HG02759 (cell line): ENCODE data around the gene CENPC.
"Not testable (repeated sequence)": the region's sequence is repeated elsewhere in the genome, so short reads cannot be mapped to it uniquely, and the experiment has no call there.

Experiments used
- ATAC-seq: cut with Tn5 transposase; IDR thresholded peaks from one replicate; pipeline ENCODE4 v1.9.1; 2021; ENCODE audit warnings: mild to moderate bottlenecking, moderate library complexity; ENCODE audit not compliant: unreplicated experiment

The CENPC gene

GRCh38 chr4:67480810-67481209 lies 64.5 kb downstream of the CENPC start:
- ATAC-seq, result no peak

- ATAC-seq, result no peak
Observed at GRCh38 chr4:67475155-67475554, 70.1 kb downstream of the CENPC start.

- ATAC-seq, result no peak
Observed at GRCh38 chr4:67470871-67471270, 74.4 kb downstream of the CENPC start.

- no peak for ATAC-seq
Observed at GRCh38 chr4:67468830-67469229, 76.5 kb downstream of the CENPC start.

- no peak for ATAC-seq
Observed at GRCh38 chr4:67466751-67467150, 78.6 kb downstream of the CENPC start.

GRCh38 chr4:67465763-67466052 lies 79.6 kb downstream of the CENPC start:
- no peak for ATAC-seq

GRCh38 chr4:67465032-67465762 lies 80.1 kb downstream of the CENPC start:
- no peak for ATAC-seq

GRCh38 chr4:67460574-67460973 lies 84.7 kb downstream of the CENPC start:
- no peak for ATAC-seq

GRCh38 chr4:67459164-67459563 lies 86.1 kb downstream of the CENPC start:
- ATAC-seq, result no peak

GRCh38 chr4:67456577-67457196 lies 88.6 kb downstream of the CENPC start:
- ATAC-seq, result no peak

GRCh38 chr4:67452846-67453205 lies 92.5 kb downstream of the CENPC start:
- not testable (repeated sequence) for ATAC-seq

GRCh38 chr4:67452100-67452845 lies 93.0 kb downstream of the CENPC start:
- ATAC-seq, result no peak

- ATAC-seq, result no peak
Observed at GRCh38 chr4:67451464-67451863, 93.8 kb downstream of the CENPC start.

GRCh38 chr4:67448621-67449020 lies 96.7 kb downstream of the CENPC start:
- ATAC-seq, result no peak

- ATAC-seq, result no peak
Observed at GRCh38 chr4:67447873-67448272, 97.4 kb downstream of the CENPC start.

- no peak for ATAC-seq
Observed at GRCh38 chr4:67446811-67447210, 98.5 kb downstream of the CENPC start.

GRCh38 chr4:67445881-67446280 lies 99.4 kb downstream of the CENPC start:
- not testable (repeated sequence) for ATAC-seq

GRCh38 chr4:67438975-67439374 lies 106.3 kb downstream of the CENPC start:
- no peak for ATAC-seq

- ATAC-seq, result no peak
Observed at GRCh38 chr4:67437974-67438713, 107.2 kb downstream of the CENPC start.

- peak; percentile 95 for ATAC-seq
Observed at GRCh38 chr4:67436742-67437141, 108.6 kb downstream of the CENPC start.

GRCh38 chr4:67430989-67431388 lies 114.3 kb downstream of the CENPC start:
- no peak for ATAC-seq

GRCh38 chr4:67428819-67429218 lies 116.5 kb downstream of the CENPC start:
- no peak for ATAC-seq
